Measurements from ENCODE around the gene MIDN. TPM values are rescaled to one million over a fixed set of nuclear protein-coding genes. Genes with fewer than 3 reads are reported as not detected.

MIDN gene
- total and polyA plus RNA-seq, 2 of the 4 experiments (the other 2 are of a cell fraction): 2.5 to 26.0 TPM

- dilution Hi-C loops (cut with HindIII; ENCODE audit: low sequenced_read_pairs, unreplicated experiment) (no loop called here), in situ Hi-C loops (cut with MboI; ENCODE audit: low sequenced_read_pairs) (no loop called here), intact Hi-C loops (cut with micrococcal nuclease) (no loop called here)
- H3K14ac ChIP-seq (replicated peaks; ENCODE audit: low read depth, low read length): 0 out of 2 replicates have a peak overlapping the region, but pooled peaks have one; percentile 32
- H4K5ac ChIP-seq (ENCODE audit: low read depth, low read length): no peak overlapping the region
- H3K9me1 ChIP-seq (ENCODE audit: insufficient read depth, low read length): no peaks in the 10 kb centered on the region
- H2BK120ac ChIP-seq (ENCODE audit: low read depth, low read length): no peak overlapping the region
- H3K4me2 ChIP-seq (ENCODE audit: low read depth, low read length): peak overlapping the region; percentile 78; the same call in 1 of the 2 replicates
- TF ChIP-seq, protein P1, sequence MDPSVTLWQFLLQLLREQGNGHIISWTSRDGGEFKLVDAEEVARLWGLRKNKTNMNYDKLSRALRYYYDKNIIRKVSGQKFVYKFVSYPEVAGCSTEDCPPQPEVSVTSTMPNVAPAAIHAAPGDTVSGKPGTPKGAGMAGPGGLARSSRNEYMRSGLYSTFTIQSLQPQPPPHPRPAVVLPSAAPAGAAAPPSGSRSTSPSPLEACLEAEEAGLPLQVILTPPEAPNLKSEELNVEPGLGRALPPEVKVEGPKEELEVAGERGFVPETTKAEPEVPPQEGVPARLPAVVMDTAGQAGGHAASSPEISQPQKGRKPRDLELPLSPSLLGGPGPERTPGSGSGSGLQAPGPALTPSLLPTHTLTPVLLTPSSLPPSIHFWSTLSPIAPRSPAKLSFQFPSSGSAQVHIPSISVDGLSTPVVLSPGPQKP (IDR thresholded peaks at IDR 0.05; ENCODE audit: borderline replicate concordance, low read depth, low read length): no peak
- TF ChIP-seq RAD21 (IDR thresholded peaks at IDR 0.05; ENCODE audit: low read length) (no peak), CHD1 (IDR thresholded peaks at IDR 0.05; ENCODE audit: low read depth, low read length) (no peak; the same call in 1 of the 2 replicates), CTCF (conservative IDR thresholded peaks at IDR 0.05; ENCODE audit: low read depth, low read length) (no peak), FOS (IDR thresholded peaks at IDR 0.05; ENCODE audit: low read depth, low read length) (0 out of 2 replicates have a peak, but pooled peaks have one; percentile 3)
- H3K27me3 ChIP-seq (ENCODE audit: control insufficient read depth, insufficient read depth, low read length): no peaks in the 10 kb centered on the region
- H2AK9ac ChIP-seq (replicated peaks; ENCODE audit: low read depth, low read length, poor library complexity): peak overlapping the region; percentile 91
- peak; percentile 50 for DNase-seq
- H4K91ac ChIP-seq (ENCODE audit: insufficient read depth, low read depth, low read length): no peak overlapping the region
- CTCF ChIA-PET: no interaction called here
- H3K56ac ChIP-seq (ENCODE audit: extremely low read depth, insufficient read depth, low read length): no peak overlapping the region
- peak overlapping the region; percentile 94 for H3K4me3 ChIP-seq (ENCODE audit: insufficient read depth, low read depth, low read length)
- ATAC-seq (ENCODE audit: low read depth): no peak
- 86% methylated on average over 4 of the region's 39 CpGs; no CpG with 5 or more reads in 1 of the 2 experiments for WGBS, 2 experiments (ENCODE audit: extremely low coverage in 2 of 2, insufficient read length in 1 of 2)
- H4K20me1 ChIP-seq (ENCODE audit: insufficient read depth, low read length): peaks cover 35% of the 10 kb centered on the region
- peaks cover 32% of the 10 kb centered on the region for H3K36me3 ChIP-seq (ENCODE audit: control insufficient read depth, insufficient read depth, low read length)
- H2AK5ac ChIP-seq (ENCODE audit: low read depth, low read length): peak overlapping the region; percentile 59
- no peak overlapping the region for H2BK5ac ChIP-seq (ENCODE audit: low read depth, low read length, poor library complexity, severe bottlenecking)
- H3K4ac ChIP-seq (ENCODE audit: low read depth, low read length): no peak overlapping the region; the same call in 1 of the 2 replicates
- no peak overlapping the region for H3K9ac ChIP-seq (ENCODE audit: low read depth, low read length)
- peak overlapping the region; percentile 72 for H2AFZ ChIP-seq (replicated peaks; ENCODE audit: low read length, poor library complexity)
- POLR2A ChIA-PET (ENCODE audit: unreplicated experiment): no interaction called here
- peaks cover 10 to 38% of the 10 kb centered on the region in 2 experiments for H3K79me1 ChIP-seq (ENCODE audit: low read depth in 1 of 2, low read length in 2 of 2)
- H3K23ac ChIP-seq (ENCODE audit: low read depth, low read length): no peak overlapping the region
- H4K8ac ChIP-seq (ENCODE audit: low read depth in 2 of 2, low read length in 2 of 2): no peak overlapping the region; a peak in 1 of 4 replicates
- no peak overlapping the region for H2BK20ac ChIP-seq (ENCODE audit: low read depth, low read length)
- H3K18ac ChIP-seq (ENCODE audit: low read depth, low read length): no peak overlapping the region
- no peaks in the 10 kb centered on the region for H3K9me3 ChIP-seq (ENCODE audit: control insufficient read depth, insufficient read depth, low read length)
- BruUV-seq (replicated peaks): no TSS peak
- H2BK15ac ChIP-seq (ENCODE audit: low read depth, low read length): no peak overlapping the region
- H3K4me1 ChIP-seq (ENCODE audit: control insufficient read depth, insufficient read depth, low read length): peaks cover 30% of the 10 kb centered on the region
- peak overlapping the region; percentile 26; the same call in 1 of the 2 replicates for H3K27ac ChIP-seq (ENCODE audit: insufficient read depth, low read length)
Observed at GRCh38 chr19:1235625-1236538, 12.5 kb upstream of the MIDN start.
